Muscle layer of colon (tissue), 2 donors: ENCODE results near the gene AMN.

ENCODE experiments used
- H3K27ac ChIP-seq: one replicate; pipeline ENCODE4 v1.7.0; 2013; ENCODE audit warnings: low read depth, mild to moderate bottlenecking, low read length, moderate library complexity
- H3K27me3 ChIP-seq, 2 donors: one replicate each; pipeline ENCODE4 v1.7.0; 2013; ENCODE audit warnings: low read length in 2 of 2, mild to moderate bottlenecking in 2 of 2; ENCODE audit not compliant: insufficient read depth in 2 of 2, control insufficient read depth in 1 of 2
- H3K36me3 ChIP-seq: one replicate; pipeline ENCODE4 v1.7.0; 2013; ENCODE audit warnings: mild to moderate bottlenecking, low read length; ENCODE audit not compliant: insufficient read depth
- H3K4me1 ChIP-seq: one replicate; pipeline ENCODE4 v1.7.0; 2013; ENCODE audit warnings: mild to moderate bottlenecking, low read length; ENCODE audit not compliant: insufficient read depth
- H3K4me3 ChIP-seq, 2 donors: one replicate each; pipeline ENCODE4 v1.7.0; 2013; ENCODE audit warnings: low read length in 2 of 2, low read depth in 1 of 2, mild to moderate bottlenecking in 1 of 2, moderate library complexity in 1 of 2
- H3K9ac ChIP-seq: one replicate; pipeline ENCODE4 v1.7.0; 2013; ENCODE audit warnings: low read length
- H3K9me3 ChIP-seq: one replicate; pipeline ENCODE4 v1.7.0; 2013; ENCODE audit warnings: mild to moderate bottlenecking, low read length
- donor health status: abdominal sarcoma.
- donor health status: Adenocarcinoma of cecum.

AMN gene

GRCh38 chr14:102952276-102952675 is 29.8 kb downstream of the AMN start:
- Histone ChIP-seq H3K27me3 (no peaks in the 10 kb centered on the region), H3K9ac (no peak overlapping the region), H3K36me3 (peaks cover 72% of the 10 kb centered on the region), H3K4me3 (no peak overlapping the region), H3K4me1 (peaks cover 15% of the 10 kb centered on the region), H3K9me3 (no peaks in the 10 kb centered on the region), H3K27ac (no peak overlapping the region)

- no peak overlapping the region for H3K4me3 ChIP-seq
- H3K9ac ChIP-seq = no peak overlapping the region
- no peak overlapping the region for H3K27ac ChIP-seq
- H3K4me1 ChIP-seq = peaks cover 15% of the 10 kb centered on the region
- H3K9me3 ChIP-seq = no peaks in the 10 kb centered on the region
- peaks cover 75% of the 10 kb centered on the region for H3K36me3 ChIP-seq
- H3K27me3 ChIP-seq = no peaks in the 10 kb centered on the region
Observed at GRCh38 chr14:102953100-102953499, 30.6 kb downstream of the AMN start.

- Histone ChIP-seq H3K27ac (no peak overlapping the region), H3K9ac (no peak overlapping the region), H3K36me3 (peaks cover 77% of the 10 kb centered on the region), H3K4me3 (no peak overlapping the region), H3K27me3 (no peaks in the 10 kb centered on the region), H3K4me1 (peaks cover 11% of the 10 kb centered on the region), H3K9me3 (no peaks in the 10 kb centered on the region)
Observed at GRCh38 chr14:102954081-102954789, 31.8 kb downstream of the AMN start.

- no peaks in the 10 kb centered on the region for H3K27me3 ChIP-seq
- no peak overlapping the region for H3K27ac ChIP-seq
- no peaks in the 10 kb centered on the region for H3K9me3 ChIP-seq
- no peaks in the 10 kb centered on the region for H3K4me1 ChIP-seq
- H3K4me3 ChIP-seq = no peak overlapping the region
- H3K36me3 ChIP-seq = peaks cover 79% of the 10 kb centered on the region
- H3K9ac ChIP-seq = no peak overlapping the region
Observed at GRCh38 chr14:102955636-102956408, 33.4 kb downstream of the AMN start.

- no peaks in the 10 kb centered on the region for H3K9me3 ChIP-seq
- no peak overlapping the region for H3K4me3 ChIP-seq
- no peaks in the 10 kb centered on the region for H3K4me1 ChIP-seq
- peaks cover 75% of the 10 kb centered on the region for H3K36me3 ChIP-seq
- H3K9ac ChIP-seq = no peak overlapping the region
- H3K27ac ChIP-seq = no peak overlapping the region
- H3K27me3 ChIP-seq = no peaks in the 10 kb centered on the region
Observed at GRCh38 chr14:102957222-102957621, 34.8 kb downstream of the AMN start.

GRCh38 chr14:102958461-102958860 is 36.0 kb downstream of the AMN start:
- Histone ChIP-seq H3K27me3 (no peaks in the 10 kb centered on the region), H3K36me3 (peaks cover 74% of the 10 kb centered on the region), H3K9me3 (no peaks in the 10 kb centered on the region), H3K27ac (no peak overlapping the region), H3K9ac (no peak overlapping the region), H3K4me1 (no peaks in the 10 kb centered on the region), H3K4me3 (no peak overlapping the region)

- Histone ChIP-seq H3K36me3 (peaks cover 82% of the 10 kb centered on the region), H3K27ac (no peak overlapping the region), H3K4me3 (no peak overlapping the region), H3K9me3 (no peaks in the 10 kb centered on the region), H3K9ac (no peak overlapping the region), H3K4me1 (no peaks in the 10 kb centered on the region), H3K27me3 (no peaks in the 10 kb centered on the region)
Observed at GRCh38 chr14:102962111-102962627, 39.7 kb downstream of the AMN start.

GRCh38 chr14:102964152-102964730 is 41.8 kb downstream of the AMN start:
- Histone ChIP-seq H3K4me3 (no peak overlapping the region), H3K4me1 (no peaks in the 10 kb centered on the region), H3K9ac (no peak overlapping the region), H3K9me3 (no peaks in the 10 kb centered on the region), H3K27ac (no peak overlapping the region), H3K36me3 (peaks cover 84% of the 10 kb centered on the region), H3K27me3 (no peaks in the 10 kb centered on the region)

GRCh38 chr14:102965282-102965681 is 42.8 kb downstream of the AMN start:
- Histone ChIP-seq H3K9me3 (no peaks in the 10 kb centered on the region), H3K4me1 (no peaks in the 10 kb centered on the region), H3K27me3 (no peaks in the 10 kb centered on the region), H3K9ac (no peak overlapping the region), H3K27ac (no peak overlapping the region), H3K36me3 (peaks cover 83% of the 10 kb centered on the region), H3K4me3 (no peak overlapping the region)

GRCh38 chr14:102965971-102966655 is 43.6 kb downstream of the AMN start:
- Histone ChIP-seq H3K4me3 (no peak overlapping the region), H3K27me3 (no peaks in the 10 kb centered on the region), H3K9ac (no peak overlapping the region), H3K9me3 (no peaks in the 10 kb centered on the region), H3K36me3 (peaks cover 86% of the 10 kb centered on the region), H3K4me1 (no peaks in the 10 kb centered on the region), H3K27ac (no peak overlapping the region)
